DOHH2 (cell line): ENCODE results near the gene ALX4.

Experiments
- H3F3A ChIP-seq: fragments of 200-600 bp; sonication (generic), shearing (Covaris generic); 2 replicates; pipeline ENCODE4 v1.6.0; 2016; ENCODE audit warnings: antibody characterized with exemption, mild to moderate bottlenecking; ENCODE audit not compliant: control insufficient read depth, insufficient read depth
- H3K27ac ChIP-seq: fragments of 200-600 bp; sonication (generic); 2 replicates; pipeline ENCODE4 v1.5.1; 2014; ENCODE audit warnings: low read depth, mild to moderate bottlenecking, low read length, moderate library complexity
- H3K27me3 ChIP-seq: fragments of 200-600 bp; sonication (generic); 2 replicates; pipeline ENCODE4 v1.6.1; 2014; ENCODE audit warnings: mild to moderate bottlenecking, low read length, mixed read lengths; ENCODE audit not compliant: control insufficient read depth
- H3K36me3 ChIP-seq: fragments of 200-600 bp; sonication (generic); 2 replicates; pipeline ENCODE4 v1.6.1; 2014; ENCODE audit warnings: mild to moderate bottlenecking, low read length, moderate library complexity, mixed read lengths; ENCODE audit not compliant: control insufficient read depth
- H3K4me1 ChIP-seq: fragments of 200-600 bp; sonication (generic); 2 replicates; pipeline ENCODE4 v1.6.1; 2014; ENCODE audit warnings: mild to moderate bottlenecking, low read length, mixed read lengths; ENCODE audit not compliant: control insufficient read depth
- H3K4me2 ChIP-seq: fragments of 200-600 bp; sonication (generic); 2 replicates; pipeline ENCODE4 v1.6.0; 2014; ENCODE audit warnings: mild to moderate bottlenecking, low read length, moderate library complexity
- H3K4me3 ChIP-seq: fragments of 200-600 bp; sonication (generic); 2 replicates; pipeline ENCODE4 v1.5.1; 2014; ENCODE audit warnings: mild to moderate bottlenecking, low read length, mixed read lengths
- H3K79me2 ChIP-seq: fragments of 200-600 bp; sonication (generic); 2 replicates; pipeline ENCODE4 v1.6.1; 2014; ENCODE audit warnings: mild to moderate bottlenecking, low read length, mixed read lengths; ENCODE audit not compliant: control insufficient read depth
- H3K9me2 ChIP-seq: fragments of 200-600 bp; sonication (generic); replicated peaks from 2 replicates; pipeline ENCODE4 v1.6.1; 2014; ENCODE audit warnings: mild to moderate bottlenecking, low read length, mixed read lengths; ENCODE audit not compliant: control insufficient read depth
- H3K9me3 ChIP-seq: fragments of 200-600 bp; sonication (generic); 2 replicates; pipeline ENCODE4 v1.6.1; 2014; ENCODE audit warnings: antibody characterized with exemption, low read length, mixed read lengths; ENCODE audit not compliant: control insufficient read depth, insufficient read depth
- H4K20me1 ChIP-seq: fragments of 200-600 bp; sonication (generic); 2 replicates; pipeline ENCODE4 v1.6.0; 2014; ENCODE audit warnings: low read depth, mild to moderate bottlenecking, antibody characterized with exemption, low read length, moderate library complexity; ENCODE audit not compliant: control insufficient read depth, insufficient read depth
- CTCF ChIP-seq: fragments of 200-600 bp; sonication (generic); IDR thresholded peaks from one replicate; pipeline ENCODE4 v1.5.1; 2014; ENCODE audit warnings: antibody characterized with exemption, mild to moderate bottlenecking, low read depth, low read length; ENCODE audit not compliant: poor library complexity, severe bottlenecking
- EZH2phosphoT487 ChIP-seq: fragments of 200-600 bp; sonication (generic); IDR thresholded peaks from 2 replicates; pipeline ENCODE4 v1.6.1; 2017; ENCODE audit warnings: borderline replicate concordance, mild to moderate bottlenecking, antibody characterized with exemption, low read length, moderate library complexity, mixed read lengths

Gene ALX4

GRCh38 chr11:44212128-44212527 lies 97.8 kb downstream of the ALX4 start:
- no peaks in the 10 kb centered on the region for H3K4me1 ChIP-seq
- H3K4me2 ChIP-seq: no peak overlapping the region
- no peaks in the 10 kb centered on the region for H3K27me3 ChIP-seq

More at GRCh38 chr11:44212128-44212527, 97.8 kb downstream of the ALX4 start:
- Histone ChIP-seq H3K4me3 (no peak overlapping the region), H3K27ac (no peak overlapping the region), H3K9me2 (no peaks in the 10 kb centered on the region), H4K20me1 (no peaks in the 10 kb centered on the region), H3F3A (no peaks in the 10 kb centered on the region), H3K9me3 (no peaks in the 10 kb centered on the region), H3K79me2 (no peaks in the 10 kb centered on the region), H3K36me3 (no peaks in the 10 kb centered on the region)
- TF ChIP-seq EZH2phosphoT487 (no peak), CTCF (no peak)
